H1 (cell line): ENCODE results near the gene MRPS16. TPM values are rescaled to one million over a fixed set of nuclear protein-coding genes. Genes with fewer than 3 reads are reported as not detected.

Experiments
- CTCF ChIA-PET: fragments of 300-600 bp; sonication (Branson Sonifier 250); formaldehyde crosslinking; loops from one replicate; lab custom pipeline; 2021; ENCODE audit not compliant: partially characterized antibody; lab: Charles Lee
- POLR2A ChIA-PET: fragments of 300-600 bp; sonication (Branson Sonifier 250); formaldehyde crosslinking; loops from one replicate; lab custom pipeline; 2021; ENCODE audit warnings: inconsistent platforms; ENCODE audit not compliant: partially characterized antibody; lab: Charles Lee
- DNase-seq, 2 experiments: peaks; one replicate each; pipeline versions ENCODE4 v3.0.0 to v3.0.0-alpha.2; 2010 to 2022; ENCODE audit warnings: low spot score in 2 of 2, low read depth in 1 of 2, mixed read lengths in 1 of 2
- FAIRE-seq: peaks from 2 replicates; lab custom pipeline; 2011; peaks lifted over from hg19 to GRCh38; lab: Jason Lieb, UNC
- H2AFZ ChIP-seq: 2 replicates; pipeline ENCODE4 v1.8.1; 2012; ENCODE audit warnings: low read length, inconsistent platforms
- H2AK5ac ChIP-seq: 2 replicates; pipeline ENCODE4 v1.6.1; 2013; ENCODE audit warnings: low read depth, low read length
- H2BK120ac ChIP-seq: replicated peaks from 2 replicates; pipeline ENCODE3; 2013; ENCODE audit warnings: low read depth, low read length, inconsistent platforms
- H2BK12ac ChIP-seq: 2 replicates; pipeline ENCODE4 v1.6.1; 2013; ENCODE audit warnings: low read depth, low read length
- H2BK15ac ChIP-seq: 2 replicates; pipeline ENCODE4 v1.6.1; 2013; ENCODE audit warnings: low read length
- H2BK20ac ChIP-seq: 2 replicates; pipeline ENCODE4 v1.6.1; 2013; ENCODE audit warnings: low read length
- H2BK5ac ChIP-seq: 2 replicates; pipeline ENCODE4 v1.6.1; 2013; ENCODE audit warnings: low read depth, low read length
- H3K14ac ChIP-seq: 2 replicates; pipeline ENCODE4 v1.6.1; 2013; ENCODE audit warnings: inconsistent platforms; ENCODE audit not compliant: insufficient read length
- H3K18ac ChIP-seq: 2 replicates; pipeline ENCODE4 v1.6.1; 2013; ENCODE audit warnings: low read length; ENCODE audit errors: extremely low read depth
- H3K23ac ChIP-seq: 2 replicates; pipeline ENCODE4 v1.6.1; 2013; ENCODE audit warnings: inconsistent platforms; ENCODE audit not compliant: insufficient read length
- H3K23me2 ChIP-seq: 2 replicates; pipeline ENCODE4 v1.6.1; 2013; ENCODE audit warnings: low read depth, low read length
- H3K27ac ChIP-seq: 2 replicates; pipeline ENCODE4 v1.6.1; 2011; ENCODE audit warnings: low read depth, low read length, inconsistent platforms
- H3K27me3 ChIP-seq, 4 experiments: replicated peaks in 1 of 4; 1 replicate in 1 of 4; 2 replicates in 3 of 4; pipeline versions ENCODE4 v1.6.1 to v1.8.1; 2011 to 2013; ENCODE audit warnings: low read length in 3 of 4, mild to moderate bottlenecking in 3 of 4, inconsistent platforms in 2 of 4, mixed read lengths in 2 of 4, moderate library complexity in 1 of 4; ENCODE audit not compliant: control insufficient read depth in 3 of 4, insufficient read depth in 3 of 4; ENCODE audit errors: extremely low read depth in 1 of 4
- H3K36me3 ChIP-seq, 4 experiments: 2 replicates each; pipeline versions ENCODE4 v1.6.1 to v1.8.1; 2011 to 2013; ENCODE audit warnings: mild to moderate bottlenecking in 4 of 4, low read length in 3 of 4, moderate library complexity in 2 of 4, control low read depth in 1 of 4, inconsistent platforms in 1 of 4; ENCODE audit not compliant: insufficient read depth in 4 of 4, control insufficient read depth in 2 of 4
- H3K4ac ChIP-seq: replicated peaks from 2 replicates; pipeline ENCODE3; 2013; ENCODE audit warnings: low read length, low read depth, mixed read lengths, inconsistent platforms; ENCODE audit not compliant: insufficient read length
- H3K4me1 ChIP-seq, 4 experiments: replicated peaks in 1 of 4; 1 replicate in 1 of 4; 2 replicates in 3 of 4; pipeline versions ENCODE4 v1.6.1 to v1.8.1; 2011 to 2013; ENCODE audit warnings: low read length in 3 of 4, inconsistent platforms in 2 of 4, mixed read lengths in 1 of 4; ENCODE audit not compliant: insufficient read depth in 4 of 4, control insufficient read depth in 3 of 4
- H3K4me2 ChIP-seq, 2 experiments: 2 replicates each; pipeline versions ENCODE4 v1.6.1 to v1.8.1; 2011 to 2013; ENCODE audit warnings: low read depth in 2 of 2, low read length in 2 of 2, control low read depth in 1 of 2, inconsistent platforms in 1 of 2, mild to moderate bottlenecking in 1 of 2; ENCODE audit not compliant: insufficient read depth in 1 of 2
- H3K4me3 ChIP-seq, 4 experiments: fragments of 200-600, 300-600 bp in 1 of 4; sonication (generic), shearing (Covaris generic), sonication (Bioruptor Twin) in 1 of 4; 2 replicates each; pipeline versions ENCODE4 v1.5.1 to v1.8.1; 2011 to 2016; ENCODE audit warnings: low read length in 4 of 4, low read depth in 3 of 4, control low read depth in 2 of 4, inconsistent platforms in 2 of 4, mild to moderate bottlenecking in 2 of 4, mixed read lengths in 1 of 4, moderate library complexity in 1 of 4; ENCODE audit not compliant: insufficient read depth in 2 of 4; ENCODE audit errors: extremely low read depth in 1 of 4
- H3K56ac ChIP-seq: replicated peaks from 2 replicates; pipeline ENCODE3; 2013; ENCODE audit warnings: low read depth, mild to moderate bottlenecking, mixed read lengths, low read length, inconsistent platforms; ENCODE audit not compliant: insufficient read length
- H3K79me1 ChIP-seq: 2 replicates; pipeline ENCODE4 v1.6.1; 2013; ENCODE audit warnings: low read depth, low read length, control low read depth
- H3K79me2 ChIP-seq, 2 experiments: 2 replicates each; pipeline versions ENCODE4 v1.6.1 to v1.8.1; 2012 to 2013; ENCODE audit warnings: low read length in 2 of 2, mild to moderate bottlenecking in 2 of 2, inconsistent platforms in 1 of 2; ENCODE audit not compliant: insufficient read depth in 2 of 2, control insufficient read depth in 1 of 2
- H3K9ac ChIP-seq, 4 experiments: replicated peaks in 1 of 4; 1 replicate in 1 of 4; 2 replicates in 3 of 4; pipeline versions ENCODE4 v1.6.1 to v1.8.1; 2011 to 2013; ENCODE audit warnings: low read depth in 3 of 4, low read length in 3 of 4, control low read depth in 2 of 4, mild to moderate bottlenecking in 2 of 4, moderate library complexity in 2 of 4, inconsistent platforms in 1 of 4; ENCODE audit errors: extremely low read depth in 1 of 4
- H3K9me3 ChIP-seq, 2 experiments: 2 replicates each; pipeline versions ENCODE4 v1.6.1 to v1.8.1; 2012 to 2013; ENCODE audit warnings: mild to moderate bottlenecking in 2 of 2, moderate library complexity in 2 of 2, control low read depth in 1 of 2, inconsistent platforms in 1 of 2, low read depth in 1 of 2, low read length in 1 of 2, mixed read lengths in 1 of 2; ENCODE audit not compliant: insufficient read depth in 2 of 2
- H4K20me1 ChIP-seq, 2 experiments: replicated peaks in 1 of 2; 2 replicates each; pipeline versions ENCODE3 to v1.8.1; 2011 to 2013; ENCODE audit warnings: inconsistent platforms in 2 of 2, low read length in 2 of 2, mild to moderate bottlenecking in 1 of 2; ENCODE audit not compliant: insufficient read depth in 2 of 2, control insufficient read depth in 1 of 2
- H4K5ac ChIP-seq: 2 replicates; pipeline ENCODE4 v1.6.1; 2013; ENCODE audit warnings: low read length, low read depth, mixed read lengths, inconsistent platforms; ENCODE audit not compliant: insufficient read length
- H4K8ac ChIP-seq: 2 replicates; pipeline ENCODE4 v1.8.0; 2013; ENCODE audit warnings: mild to moderate bottlenecking, moderate library complexity, low read length, inconsistent platforms; ENCODE audit not compliant: insufficient read depth; ENCODE audit errors: extremely low read depth
- H4K91ac ChIP-seq: replicated peaks from 2 replicates; pipeline ENCODE3; 2013; ENCODE audit warnings: low read length, mixed read lengths, inconsistent platforms; ENCODE audit not compliant: insufficient read length
- BACH1 ChIP-seq: IDR thresholded peaks from 2 replicates; pipeline ENCODE4 v1.6.1; 2012; ENCODE audit warnings: low read length, improper control_type of control experiment
- BRCA1 ChIP-seq: IDR thresholded peaks from 2 replicates; pipeline ENCODE4 v1.6.1; 2012; ENCODE audit warnings: low read depth, low read length, improper control_type of control experiment
- CBX5 ChIP-seq: fragments of 300-800, 300-1000 bp; sonication (generic); IDR thresholded peaks from 2 replicates; pipeline ENCODE4 v1.7.1; 2016; ENCODE audit warnings: antibody characterized with exemption, low read length, low read depth
- GTF2F1 ChIP-seq: IDR thresholded peaks from 2 replicates; pipeline ENCODE4 v1.6.1; 2012; ENCODE audit warnings: low read depth, low read length, improper control_type of control experiment, borderline replicate concordance
- JUN ChIP-seq: IDR thresholded peaks from 2 replicates; pipeline ENCODE4 v1.6.1; 2011; ENCODE audit warnings: low read depth, mild to moderate bottlenecking, improper control_type of control experiment, low read length
- SAP30 ChIP-seq: fragments of 300-600 bp; sonication (generic); IDR thresholded peaks from 2 replicates; pipeline ENCODE4 v1.7.1; 2012; ENCODE audit warnings: low read length, moderate library complexity, mild to moderate bottlenecking, inconsistent platforms; ENCODE audit not compliant: insufficient read depth, insufficient replicate concordance
- SIX5 ChIP-seq: IDR thresholded peaks from 2 replicates; pipeline ENCODE4 v1.6.1; 2011; ENCODE audit warnings: mild to moderate bottlenecking, low read depth, low read length
- TBP ChIP-seq: IDR thresholded peaks from 2 replicates; pipeline ENCODE4 v1.6.1; 2011; ENCODE audit warnings: low read depth, low read length, improper control_type of control experiment
- WGBS, 2 experiments: shearing (Covaris generic) in 1 of 2; methylation state at CpG; one replicate each; pipeline versions ENCODE4 v1.1.6 to v1.1.7; 2013 to 2015; ENCODE audit warnings: low lambda C conversion rate in 2 of 2, mixed read lengths in 2 of 2, inconsistent platforms in 1 of 2, low coverage in 1 of 2, missing lambda C conversion rate in 1 of 2; ENCODE audit not compliant: insufficient replicate concordance in 2 of 2, insufficient coverage in 1 of 2, insufficient read length in 1 of 2; ENCODE audit errors: extremely low coverage in 1 of 2, missing lambda C conversion rate in 1 of 2; 5-methylcytosine and 5-hydroxymethylcytosine counted together
- polyA plus RNA-seq, 7 experiments: library from polyadenylated mRNA; depleted of rRNA in 3 of 7; stranded (reverse) in 5 of 7; unstranded in 2 of 7; fragments of >200 nt in 5 of 7; fragments of 200-250 nt in 2 of 7; gene quantifications; 1 replicate in 5 of 7; 2 replicates in 1 of 7; 4 replicates in 1 of 7; pipeline versions ENCODE4 v1.2.1 to v1.2.3, GENCODE V29; 2011 to 2013; ENCODE audit warnings: missing spikeins in 2 of 7, mixed read lengths in 2 of 7
- total RNA-seq: library from RNA; stranded (reverse); fragmentation: NEBNext Ultra II Directional; extraction: Animal tissue kit (Norgen Biotek cat#: 25700); gene quantifications from 2 replicates; pipeline ENCODE4 v1.2.1, GENCODE V29; 2021
- TF ChIP-seq, protein P1 (sequence below): IDR thresholded peaks from 2 replicates; pipeline ENCODE4 v1.6.1; 2011; ENCODE audit warnings: low read length, improper control_type of control experiment

MRPS16 gene
- total and polyA plus RNA-seq, 2 of the 8 experiments (the other 6 are each of a cell fraction or from before 2014, with no cell fraction given) = 125 to 203 TPM

GRCh38 chr10:73247509-73248258, 4.8 kb downstream of the MRPS16 start:
- 63% methylated on average over 4 of the region's 4 CpGs; no CpG with 5 or more reads in 1 of the 2 experiments for WGBS, 2 experiments

More at GRCh38 chr10:73247509-73248258, 4.8 kb downstream of the MRPS16 start:
- peaks cover 5% of the 10 kb centered on the region for H3K23me2 ChIP-seq
- peak overlapping the region; percentile 4 for H3K56ac ChIP-seq
- H2BK20ac ChIP-seq = no peak overlapping the region
- H3K27ac ChIP-seq = peak overlapping the region; percentile 71
- no peak for TF ChIP-seq JUN
- no peak for TF ChIP-seq TBP
- TF ChIP-seq SAP30 = no peak
- no peak for TF ChIP-seq BACH1
- no peak for TF ChIP-seq BRCA1
- no peak for TF ChIP-seq SIX5
- TF ChIP-seq, protein P1, sequence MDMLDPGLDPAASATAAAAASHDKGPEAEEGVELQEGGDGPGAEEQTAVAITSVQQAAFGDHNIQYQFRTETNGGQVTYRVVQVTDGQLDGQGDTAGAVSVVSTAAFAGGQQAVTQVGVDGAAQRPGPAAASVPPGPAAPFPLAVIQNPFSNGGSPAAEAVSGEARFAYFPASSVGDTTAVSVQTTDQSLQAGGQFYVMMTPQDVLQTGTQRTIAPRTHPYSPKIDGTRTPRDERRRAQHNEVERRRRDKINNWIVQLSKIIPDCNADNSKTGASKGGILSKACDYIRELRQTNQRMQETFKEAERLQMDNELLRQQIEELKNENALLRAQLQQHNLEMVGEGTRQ = no peak
- no peak for TF ChIP-seq CBX5
- no peak for TF ChIP-seq GTF2F1
- no peak overlapping the region for H2BK5ac ChIP-seq
- no peak overlapping the region for H2AK5ac ChIP-seq
- peak overlapping the region; percentile 42 for H4K5ac ChIP-seq
- peak overlapping the region in 3 of 4 experiments; percentile 72 to 98 (median 97); a peak in 5 of 7 replicates for H3K9ac ChIP-seq
- FAIRE-seq (no peak), DNase-seq (no peak)
- H3K27me3 ChIP-seq = no peaks in the 10 kb centered on the region
- H4K91ac ChIP-seq = no peak overlapping the region
- H3K18ac ChIP-seq = no peak overlapping the region
- H3K36me3 ChIP-seq = peaks cover 14 to 49% (median 37%) of the 10 kb centered on the region in 4 experiments
- H3K4ac ChIP-seq = no peak overlapping the region
- H3K23ac ChIP-seq = no peak overlapping the region
- no peak overlapping the region for H3K14ac ChIP-seq
- no peak overlapping the region; the same call in 1 of the 2 replicates for H4K8ac ChIP-seq
- H2BK12ac ChIP-seq = no peak overlapping the region
- ChIA-PET POLR2A (interaction anchor here (0.6 to 4.8 kb wide), 44 partner anchors 8 to 525 kb away, joined by 3 to 62 read pairs (median 5); partner anchors contain the start of genes ANXA7, CFAP70, ECD and FAM149B1), CTCF (interaction anchor here (1.7 kb wide), 1 partner anchor 12 kb away, joined by 4 read pairs; no protein-coding TSS in a partner anchor)
- no peaks in the 10 kb centered on the region for H3K9me3 ChIP-seq
- 0 out of 2 replicates have a peak, but pooled peaks cover 3% of the 10 kb centered on the region for H3K79me1 ChIP-seq
- H2AFZ ChIP-seq = no peak overlapping the region
- H3K4me1 ChIP-seq = peaks cover 0 to 4% (median 3%) of the 10 kb centered on the region in 4 experiments; a peak in 5 of 7 replicates
- H2BK120ac ChIP-seq = no peak overlapping the region
- peaks cover 7 to 68% of the 10 kb centered on the region in 2 experiments; a peak in 2 of 4 replicates for H3K79me2 ChIP-seq
- H4K20me1 ChIP-seq = peaks cover 0 to 3% of the 10 kb centered on the region in 2 experiments
- peak overlapping the region; percentile 57 to 92 (median 86); a peak in 7 of 8 replicates for H3K4me3 ChIP-seq
- H2BK15ac ChIP-seq = no peak overlapping the region
- peak overlapping the region; percentile 21 to 69 for H3K4me2 ChIP-seq
